GM12878 (cell line): Measurements from ENCODE around the gene TIPIN. TPM values are rescaled to one million over a fixed set of nuclear protein-coding genes. Genes with fewer than 3 reads are reported as not detected.

Experiments
- BACH1 ChIP-seq: fragments of 450-650 bp; IDR thresholded peaks from 2 replicates; pipeline ENCODE4 v1.6.1; 2017; ENCODE audit warnings: mild to moderate bottlenecking, borderline replicate concordance
- CBX3 ChIP-seq: fragments of 200-600 bp; sonication (generic); IDR thresholded peaks from 2 replicates; pipeline ENCODE4 v1.6.1; 2016; ENCODE audit warnings: low read depth, borderline replicate concordance
- EZH2 ChIP-seq: IDR thresholded peaks from 2 replicates; pipeline ENCODE4 v1.6.1; 2012; ENCODE audit warnings: low read depth, mild to moderate bottlenecking, control low read depth, inconsistent platforms, low read length, borderline replicate concordance; ENCODE audit not compliant: control insufficient read depth
- HDGF ChIP-seq: fragments of 450-650 bp; IDR thresholded peaks from 2 replicates; pipeline ENCODE4 v1.6.1; 2016; ENCODE audit warnings: antibody characterized with exemption
- MTA2 ChIP-seq: fragments of 450-650 bp; IDR thresholded peaks from 2 replicates; pipeline ENCODE4 v1.6.1; 2016; ENCODE audit warnings: low read depth, mild to moderate bottlenecking, moderate library complexity
- PAX5 ChIP-seq: IDR thresholded peaks from 2 replicates; pipeline ENCODE4 v1.6.1; 2011; ENCODE audit warnings: low read depth, low read length, borderline replicate concordance
- POLR2AphosphoS5 ChIP-seq: IDR thresholded peaks from 2 replicates; pipeline ENCODE4 v1.6.1; 2011; ENCODE audit warnings: mild to moderate bottlenecking, low read length, inconsistent platforms
- polyA plus RNA-seq, 11 experiments: library from polyadenylated mRNA; depleted of rRNA in 4 of 11; unstranded in 6 of 11; stranded (reverse) in 5 of 11; fragments of >200 nt; fragmentation: Nextera tagmentation in 4 of 11; fragmentation: Illumina TruSeq in 1 of 11; extraction: Ambion mirVana in 4 of 11; extraction: Trizol in 1 of 11; gene quantifications; 1 replicate in 1 of 11; 2 replicates in 10 of 11; pipeline versions ENCODE4 v1.2.1 to v1.2.3, GENCODE V29; 2011 to 2016; ENCODE audit warnings: inconsistent platforms in 2 of 11, missing spikeins in 2 of 11, low read depth in 1 of 11
- total RNA-seq, 4 experiments: library from RNA; depleted of rRNA in 3 of 4; stranded (reverse); fragments of >200 nt in 3 of 4; fragmentation: Illumina TruSeq in 1 of 4; extraction: Trizol in 1 of 4; gene quantifications; 2 replicates each; pipeline versions ENCODE4 v1.2.1 to v1.2.3, GENCODE V29; 2013 to 2021
- TF ChIP-seq, protein P1 (sequence below): fragments of 450-650 bp; formaldehyde crosslinking; IDR thresholded peaks from 2 replicates; pipeline ENCODE4 v1.4.0; 2022; ENCODE audit warnings: mild to moderate bottlenecking, moderate library complexity
- TF ChIP-seq, protein P2 (sequence below): fragments of 150-350 bp; IDR thresholded peaks from 2 replicates; pipeline ENCODE4 v1.6.1; 2014; ENCODE audit warnings: mild to moderate bottlenecking, low read depth, low read length
- TF ChIP-seq, protein P3 (sequence below): IDR thresholded peaks from 2 replicates; pipeline ENCODE4 v1.6.1; 2012; ENCODE audit warnings: mild to moderate bottlenecking, low read depth, low read length
- TF ChIP-seq, protein P4 (sequence below): fragments of 450-650 bp; IDR thresholded peaks from 2 replicates; pipeline ENCODE4 v1.6.1; 2016; ENCODE audit warnings: mild to moderate bottlenecking

The TIPIN gene
- total and polyA plus RNA-seq, 10 of the 15 experiments (the other 5 are each of a cell fraction or from before 2014, with no cell fraction given), result 21.1 to 69.2 (median 47.0) TPM

DNA sequence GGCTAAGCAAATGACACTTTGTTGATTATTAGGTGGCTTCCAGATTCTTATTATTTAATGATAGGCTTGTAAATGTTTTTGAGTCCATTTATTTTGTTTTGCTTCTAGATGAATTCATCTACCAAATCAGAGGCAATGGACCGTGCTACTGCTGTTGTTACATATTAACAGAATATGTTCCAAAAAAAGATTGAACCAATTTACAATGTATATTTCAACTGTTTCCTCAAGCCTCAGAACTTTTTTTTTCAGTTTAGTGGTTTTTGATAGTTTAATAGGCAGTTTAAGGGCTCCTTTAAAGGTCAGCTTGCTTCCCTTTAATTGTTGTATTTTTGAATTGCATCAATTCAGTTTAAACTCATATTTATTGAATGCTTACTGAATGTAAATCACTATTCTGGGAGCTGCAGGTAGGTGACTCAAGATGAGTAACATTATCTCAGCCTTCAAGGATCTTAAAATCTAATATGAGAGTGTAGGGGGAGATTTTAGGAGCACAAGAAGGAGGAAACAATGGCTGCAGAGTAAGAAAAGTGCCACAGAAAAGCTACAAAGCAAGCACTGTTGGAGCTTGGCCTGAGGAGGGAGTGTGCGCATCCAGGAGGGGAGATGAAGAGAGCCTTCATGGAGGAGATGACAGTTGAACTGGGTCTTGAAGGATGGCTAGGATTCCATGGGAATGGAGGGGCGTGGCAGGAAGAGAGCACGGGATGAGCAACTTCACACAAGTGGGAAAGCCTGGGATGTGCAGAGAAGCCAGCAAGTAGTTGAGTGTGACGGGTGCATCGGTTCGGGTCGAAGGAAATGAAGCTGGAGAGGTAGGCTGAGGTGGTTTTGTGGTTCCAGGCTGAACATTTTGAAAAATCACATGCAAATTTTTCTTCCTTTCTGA lies 44.9 kb upstream of the TIPIN start (continued):
- TF ChIP-seq, protein P1, sequence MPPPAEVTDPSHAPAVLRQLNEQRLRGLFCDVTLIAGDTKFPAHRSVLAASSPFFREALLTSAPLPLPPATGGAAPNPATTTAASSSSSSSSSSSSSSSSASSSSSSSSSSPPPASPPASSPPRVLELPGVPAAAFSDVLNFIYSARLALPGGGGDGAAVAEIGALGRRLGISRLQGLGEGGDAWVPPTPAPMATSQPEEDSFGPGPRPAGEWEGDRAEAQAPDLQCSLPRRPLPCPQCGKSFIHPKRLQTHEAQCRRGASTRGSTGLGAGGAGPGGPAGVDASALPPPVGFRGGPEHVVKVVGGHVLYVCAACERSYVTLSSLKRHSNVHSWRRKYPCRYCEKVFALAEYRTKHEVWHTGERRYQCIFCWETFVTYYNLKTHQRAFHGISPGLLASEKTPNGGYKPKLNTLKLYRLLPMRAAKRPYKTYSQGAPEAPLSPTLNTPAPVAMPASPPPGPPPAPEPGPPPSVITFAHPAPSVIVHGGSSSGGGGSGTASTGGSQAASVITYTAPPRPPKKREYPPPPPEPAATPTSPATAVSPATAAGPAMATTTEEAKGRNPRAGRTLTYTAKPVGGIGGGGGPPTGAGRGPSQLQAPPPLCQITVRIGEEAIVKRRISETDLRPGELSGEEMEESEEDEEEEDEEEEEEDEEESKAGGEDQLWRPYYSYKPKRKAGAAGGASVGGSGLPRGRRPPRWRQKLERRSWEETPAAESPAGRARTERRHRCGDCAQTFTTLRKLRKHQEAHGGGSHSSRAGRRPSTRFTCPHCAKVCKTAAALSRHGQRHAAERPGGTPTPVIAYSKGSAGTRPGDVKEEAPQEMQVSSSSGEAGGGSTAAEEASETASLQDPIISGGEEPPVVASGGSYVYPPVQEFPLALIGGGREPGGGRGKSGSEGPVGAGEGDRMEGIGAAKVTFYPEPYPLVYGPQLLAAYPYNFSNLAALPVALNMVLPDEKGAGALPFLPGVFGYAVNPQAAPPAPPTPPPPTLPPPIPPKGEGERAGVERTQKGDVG (CRISPR knock-in tag), result no peak
- TF ChIP-seq MTA2 (peak; percentile 72), EZH2 (no peak), HDGF (peak; percentile 96), CBX3 (no peak), BACH1 (no peak), POLR2AphosphoS5 (no peak), PAX5 (0 out of 2 replicates have a peak, but pooled peaks have one; percentile 19)
- TF ChIP-seq, protein P2, sequence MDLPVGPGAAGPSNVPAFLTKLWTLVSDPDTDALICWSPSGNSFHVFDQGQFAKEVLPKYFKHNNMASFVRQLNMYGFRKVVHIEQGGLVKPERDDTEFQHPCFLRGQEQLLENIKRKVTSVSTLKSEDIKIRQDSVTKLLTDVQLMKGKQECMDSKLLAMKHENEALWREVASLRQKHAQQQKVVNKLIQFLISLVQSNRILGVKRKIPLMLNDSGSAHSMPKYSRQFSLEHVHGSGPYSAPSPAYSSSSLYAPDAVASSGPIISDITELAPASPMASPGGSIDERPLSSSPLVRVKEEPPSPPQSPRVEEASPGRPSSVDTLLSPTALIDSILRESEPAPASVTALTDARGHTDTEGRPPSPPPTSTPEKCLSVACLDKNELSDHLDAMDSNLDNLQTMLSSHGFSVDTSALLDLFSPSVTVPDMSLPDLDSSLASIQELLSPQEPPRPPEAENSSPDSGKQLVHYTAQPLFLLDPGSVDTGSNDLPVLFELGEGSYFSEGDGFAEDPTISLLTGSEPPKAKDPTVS, result no peak
- TF ChIP-seq, protein P3, sequence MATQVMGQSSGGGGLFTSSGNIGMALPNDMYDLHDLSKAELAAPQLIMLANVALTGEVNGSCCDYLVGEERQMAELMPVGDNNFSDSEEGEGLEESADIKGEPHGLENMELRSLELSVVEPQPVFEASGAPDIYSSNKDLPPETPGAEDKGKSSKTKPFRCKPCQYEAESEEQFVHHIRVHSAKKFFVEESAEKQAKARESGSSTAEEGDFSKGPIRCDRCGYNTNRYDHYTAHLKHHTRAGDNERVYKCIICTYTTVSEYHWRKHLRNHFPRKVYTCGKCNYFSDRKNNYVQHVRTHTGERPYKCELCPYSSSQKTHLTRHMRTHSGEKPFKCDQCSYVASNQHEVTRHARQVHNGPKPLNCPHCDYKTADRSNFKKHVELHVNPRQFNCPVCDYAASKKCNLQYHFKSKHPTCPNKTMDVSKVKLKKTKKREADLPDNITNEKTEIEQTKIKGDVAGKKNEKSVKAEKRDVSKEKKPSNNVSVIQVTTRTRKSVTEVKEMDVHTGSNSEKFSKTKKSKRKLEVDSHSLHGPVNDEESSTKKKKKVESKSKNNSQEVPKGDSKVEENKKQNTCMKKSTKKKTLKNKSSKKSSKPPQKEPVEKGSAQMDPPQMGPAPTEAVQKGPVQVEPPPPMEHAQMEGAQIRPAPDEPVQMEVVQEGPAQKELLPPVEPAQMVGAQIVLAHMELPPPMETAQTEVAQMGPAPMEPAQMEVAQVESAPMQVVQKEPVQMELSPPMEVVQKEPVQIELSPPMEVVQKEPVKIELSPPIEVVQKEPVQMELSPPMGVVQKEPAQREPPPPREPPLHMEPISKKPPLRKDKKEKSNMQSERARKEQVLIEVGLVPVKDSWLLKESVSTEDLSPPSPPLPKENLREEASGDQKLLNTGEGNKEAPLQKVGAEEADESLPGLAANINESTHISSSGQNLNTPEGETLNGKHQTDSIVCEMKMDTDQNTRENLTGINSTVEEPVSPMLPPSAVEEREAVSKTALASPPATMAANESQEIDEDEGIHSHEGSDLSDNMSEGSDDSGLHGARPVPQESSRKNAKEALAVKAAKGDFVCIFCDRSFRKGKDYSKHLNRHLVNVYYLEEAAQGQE, result no peak
- TF ChIP-seq, protein P4, sequence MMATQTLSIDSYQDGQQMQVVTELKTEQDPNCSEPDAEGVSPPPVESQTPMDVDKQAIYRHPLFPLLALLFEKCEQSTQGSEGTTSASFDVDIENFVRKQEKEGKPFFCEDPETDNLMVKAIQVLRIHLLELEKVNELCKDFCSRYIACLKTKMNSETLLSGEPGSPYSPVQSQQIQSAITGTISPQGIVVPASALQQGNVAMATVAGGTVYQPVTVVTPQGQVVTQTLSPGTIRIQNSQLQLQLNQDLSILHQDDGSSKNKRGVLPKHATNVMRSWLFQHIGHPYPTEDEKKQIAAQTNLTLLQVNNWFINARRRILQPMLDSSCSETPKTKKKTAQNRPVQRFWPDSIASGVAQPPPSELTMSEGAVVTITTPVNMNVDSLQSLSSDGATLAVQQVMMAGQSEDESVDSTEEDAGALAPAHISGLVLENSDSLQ, result no peak
